ENCODE data around the gene AFAP1L2. TPM values are rescaled to one million over a fixed set of nuclear protein-coding genes. Genes with fewer than 3 reads are reported as not detected.

The AFAP1L2 gene
- total RNA-seq, 2 donors from 2014 or later, result 16.1 to 34.1 TPM

DNA sequence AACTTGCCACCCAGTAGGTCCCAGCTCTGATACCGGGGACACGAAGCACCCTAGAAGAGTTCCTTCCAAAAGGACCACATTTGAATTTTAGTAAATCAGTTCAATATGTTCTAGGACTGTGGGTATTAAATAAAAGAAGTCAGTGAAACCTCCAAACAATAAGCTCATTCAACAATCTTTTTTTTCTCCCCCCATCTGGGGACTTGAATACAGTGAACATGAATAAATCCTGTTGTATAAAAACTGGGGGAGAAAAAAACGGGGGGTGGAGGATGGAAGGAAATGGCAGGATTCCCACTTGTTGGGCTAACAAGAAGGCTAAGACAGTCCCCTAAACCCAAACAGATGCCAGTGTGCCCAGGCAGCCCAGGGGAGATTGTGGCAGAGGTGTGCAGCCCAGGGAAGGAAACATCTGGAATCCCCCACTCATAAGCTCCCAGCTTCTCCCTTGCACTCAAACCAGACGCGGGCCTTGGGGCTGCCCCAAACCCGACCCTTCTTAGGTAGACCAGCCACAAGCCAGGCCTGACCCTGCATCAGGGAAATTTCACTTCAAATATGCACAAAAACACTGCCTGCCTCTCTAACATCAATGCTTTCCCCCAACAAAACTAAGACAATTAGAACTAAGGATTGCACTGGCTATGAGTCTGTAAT is 8.8 kb downstream of the AFAP1L2 start:
- no peaks in the 10 kb centered on the region for H3K27me3 ChIP-seq (replicated peaks; ENCODE audit: insufficient read depth)
- WGBS, result 87% methylated on average over 6 of the region's 6 CpGs
- H3K36me3 ChIP-seq, result no peaks in the 10 kb centered on the region
- H3K4me3 ChIP-seq, result no peak overlapping the region
- no peak for DNase-seq (ENCODE audit: low spot score)
- intact Hi-C loops (cut with DNase I), result no loop called here
- H3K9me3 ChIP-seq, result no peaks in the 10 kb centered on the region
- H3K4me1 ChIP-seq (replicated peaks), result no peaks in the 10 kb centered on the region
- H3K27ac ChIP-seq, result no peak overlapping the region
- no peak for TF ChIP-seq POLR2AphosphoS5 (IDR thresholded peaks at IDR 0.05)
- TF ChIP-seq, protein P1, sequence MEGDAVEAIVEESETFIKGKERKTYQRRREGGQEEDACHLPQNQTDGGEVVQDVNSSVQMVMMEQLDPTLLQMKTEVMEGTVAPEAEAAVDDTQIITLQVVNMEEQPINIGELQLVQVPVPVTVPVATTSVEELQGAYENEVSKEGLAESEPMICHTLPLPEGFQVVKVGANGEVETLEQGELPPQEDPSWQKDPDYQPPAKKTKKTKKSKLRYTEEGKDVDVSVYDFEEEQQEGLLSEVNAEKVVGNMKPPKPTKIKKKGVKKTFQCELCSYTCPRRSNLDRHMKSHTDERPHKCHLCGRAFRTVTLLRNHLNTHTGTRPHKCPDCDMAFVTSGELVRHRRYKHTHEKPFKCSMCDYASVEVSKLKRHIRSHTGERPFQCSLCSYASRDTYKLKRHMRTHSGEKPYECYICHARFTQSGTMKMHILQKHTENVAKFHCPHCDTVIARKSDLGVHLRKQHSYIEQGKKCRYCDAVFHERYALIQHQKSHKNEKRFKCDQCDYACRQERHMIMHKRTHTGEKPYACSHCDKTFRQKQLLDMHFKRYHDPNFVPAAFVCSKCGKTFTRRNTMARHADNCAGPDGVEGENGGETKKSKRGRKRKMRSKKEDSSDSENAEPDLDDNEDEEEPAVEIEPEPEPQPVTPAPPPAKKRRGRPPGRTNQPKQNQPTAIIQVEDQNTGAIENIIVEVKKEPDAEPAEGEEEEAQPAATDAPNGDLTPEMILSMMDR (IDR thresholded peaks at IDR 0.05), result no peak

DNA sequence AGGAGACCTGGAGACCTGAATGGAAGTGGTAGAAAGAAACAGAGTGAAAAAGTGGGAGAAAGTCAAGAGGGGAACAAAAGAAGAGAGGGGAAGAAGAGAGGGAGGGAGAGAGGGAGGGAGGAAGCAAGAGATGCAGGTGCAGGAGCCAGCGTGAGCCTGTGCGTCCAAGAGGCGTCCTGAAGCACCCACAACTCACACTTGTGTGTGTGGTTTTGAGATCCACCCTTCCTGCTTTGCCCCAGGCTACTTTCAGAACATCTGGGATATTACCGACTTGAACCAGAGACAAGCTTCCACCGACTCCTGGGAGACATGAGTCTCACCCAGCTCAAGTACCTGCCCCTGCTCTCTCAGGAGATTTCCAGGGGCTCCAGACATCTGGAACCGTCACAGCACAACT is 9.8 kb downstream of the AFAP1L2 start:
- TF ChIP-seq, protein P1 (IDR thresholded peaks at IDR 0.05), result no peak
- no peak for TF ChIP-seq POLR2AphosphoS5 (IDR thresholded peaks at IDR 0.05)
- TF ChIP-seq POLR2A (IDR thresholded peaks at IDR 0.05), result no peak
- Histone ChIP-seq H3K27ac (no peak overlapping the region), H3K9me3 (no peaks in the 10 kb centered on the region), H3K36me3 (no peaks in the 10 kb centered on the region), H3K27me3 (replicated peaks; ENCODE audit: insufficient read depth) (no peaks in the 10 kb centered on the region), H3K4me3 (no peak overlapping the region), H3K4me1 (replicated peaks) (no peaks in the 10 kb centered on the region)
- no peak for DNase-seq (ENCODE audit: low spot score)
- 87% methylated on average over 6 of the region's 6 CpGs for WGBS
- intact Hi-C loops (cut with DNase I), result no loop called here

- Histone ChIP-seq H3K36me3 (no peaks in the 10 kb centered on the region), H3K4me3 (no peak overlapping the region), H3K27ac (no peak overlapping the region), H3K9me3 (no peaks in the 10 kb centered on the region), H3K4me1 (replicated peaks) (no peaks in the 10 kb centered on the region), H3K27me3 (replicated peaks; ENCODE audit: insufficient read depth) (no peaks in the 10 kb centered on the region)
- no peak for DNase-seq (ENCODE audit: low spot score)
- WGBS, result 95% methylated on average over 7 of the region's 7 CpGs
- intact Hi-C loops (cut with DNase I), result no loop called here
- TF ChIP-seq POLR2A (IDR thresholded peaks at IDR 0.05) (no peak), POLR2AphosphoS5 (IDR thresholded peaks at IDR 0.05) (no peak)
- TF ChIP-seq, protein P1 (IDR thresholded peaks at IDR 0.05), result no peak
These were observed 10.4 kb downstream of the AFAP1L2 start for GRCh38 chr10:114393886-114394285.

GRCh38 chr10:114393482-114393881 is 10.8 kb downstream of the AFAP1L2 start:
- WGBS, result 37% methylated on average over 11 of the region's 11 CpGs
- Histone ChIP-seq H3K27ac (peak overlapping the region in 1 of 2 donors; percentile 44), H3K4me3 (no peak overlapping the region), H3K27me3 (replicated peaks; ENCODE audit: insufficient read depth) (no peaks in the 10 kb centered on the region), H3K36me3 (no peaks in the 10 kb centered on the region), H3K9me3 (no peaks in the 10 kb centered on the region), H3K4me1 (replicated peaks) (no peaks in the 10 kb centered on the region)
- TF ChIP-seq POLR2A (IDR thresholded peaks at IDR 0.05) (no peak), POLR2AphosphoS5 (IDR thresholded peaks at IDR 0.05) (no peak)
- TF ChIP-seq, protein P1 (IDR thresholded peaks at IDR 0.05), result no peak
- intact Hi-C loops (cut with DNase I), result no loop called here
- no peak for DNase-seq (ENCODE audit: low spot score)

DNA sequence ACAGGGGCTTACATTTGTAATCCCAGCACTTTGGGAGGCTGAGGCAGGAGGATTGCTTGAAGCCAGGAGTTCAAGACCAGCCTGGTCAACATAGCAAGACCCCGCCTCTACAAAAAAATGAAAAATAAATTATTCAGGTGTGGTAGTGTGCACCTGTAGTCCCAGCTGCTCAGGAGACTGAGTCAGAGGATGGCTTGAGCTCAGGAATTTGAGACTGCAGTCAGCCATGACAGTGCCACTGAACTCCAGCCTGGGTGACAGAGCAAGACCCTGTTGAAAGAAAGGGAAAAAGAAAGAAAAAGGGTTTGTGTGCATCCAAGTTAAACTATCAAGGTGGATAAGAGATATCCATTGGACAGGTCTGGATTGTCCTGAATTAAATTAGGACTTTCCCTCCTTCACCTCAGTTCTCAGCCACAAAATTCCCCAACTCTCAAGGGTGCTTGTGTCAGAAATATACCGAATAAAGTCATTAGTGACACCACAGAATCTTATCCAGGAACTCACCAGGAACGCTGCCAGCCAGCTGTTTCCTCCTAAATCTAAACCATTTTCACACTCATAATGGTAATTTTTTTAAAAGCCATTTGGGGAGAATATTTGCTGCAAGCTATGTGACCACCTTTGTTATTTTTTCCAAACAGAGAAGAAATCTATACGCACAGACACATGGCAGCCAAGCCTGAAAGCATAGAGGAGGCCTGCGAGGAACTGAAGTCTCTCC is 12.0 kb downstream of the AFAP1L2 start:
- Histone ChIP-seq H3K27ac (no peak overlapping the region), H3K4me1 (replicated peaks) (no peaks in the 10 kb centered on the region), H3K36me3 (no peaks in the 10 kb centered on the region), H3K27me3 (replicated peaks; ENCODE audit: insufficient read depth) (no peaks in the 10 kb centered on the region), H3K9me3 (no peaks in the 10 kb centered on the region), H3K4me3 (no peak overlapping the region)
- TF ChIP-seq POLR2A (IDR thresholded peaks at IDR 0.05), result no peak
- TF ChIP-seq, protein P1 (IDR thresholded peaks at IDR 0.05), result no peak
- no peak for TF ChIP-seq POLR2AphosphoS5 (IDR thresholded peaks at IDR 0.05)
- 74% methylated on average over 5 of the region's 5 CpGs for WGBS
- intact Hi-C loops (cut with DNase I), result no loop called here
- DNase-seq (ENCODE audit: low spot score), result no peak

All from prostate gland (tissue), 2 donors.